HUDEP-2 (cell line): ENCODE results near the gene PTPRN2.

Source experiments
- DNase-seq, 76 experiments: peaks; one replicate each; lab custom pipeline; 2025; ENCODE audit not compliant: unreplicated experiment in 76 of 76; lab: John Stamatoyannopoulos, UW

The PTPRN2 gene

GRCh38 chr7:158581440-158582088 lies 6.1 kb downstream of the PTPRN2 start:
- DNase-seq, result no peak

- no peak for DNase-seq
Observed at GRCh38 chr7:158579662-158580646, 7.7 kb downstream of the PTPRN2 start.

GRCh38 chr7:158576050-158576762 lies 11.4 kb downstream of the PTPRN2 start:
- DNase-seq, result no peak

DNA sequence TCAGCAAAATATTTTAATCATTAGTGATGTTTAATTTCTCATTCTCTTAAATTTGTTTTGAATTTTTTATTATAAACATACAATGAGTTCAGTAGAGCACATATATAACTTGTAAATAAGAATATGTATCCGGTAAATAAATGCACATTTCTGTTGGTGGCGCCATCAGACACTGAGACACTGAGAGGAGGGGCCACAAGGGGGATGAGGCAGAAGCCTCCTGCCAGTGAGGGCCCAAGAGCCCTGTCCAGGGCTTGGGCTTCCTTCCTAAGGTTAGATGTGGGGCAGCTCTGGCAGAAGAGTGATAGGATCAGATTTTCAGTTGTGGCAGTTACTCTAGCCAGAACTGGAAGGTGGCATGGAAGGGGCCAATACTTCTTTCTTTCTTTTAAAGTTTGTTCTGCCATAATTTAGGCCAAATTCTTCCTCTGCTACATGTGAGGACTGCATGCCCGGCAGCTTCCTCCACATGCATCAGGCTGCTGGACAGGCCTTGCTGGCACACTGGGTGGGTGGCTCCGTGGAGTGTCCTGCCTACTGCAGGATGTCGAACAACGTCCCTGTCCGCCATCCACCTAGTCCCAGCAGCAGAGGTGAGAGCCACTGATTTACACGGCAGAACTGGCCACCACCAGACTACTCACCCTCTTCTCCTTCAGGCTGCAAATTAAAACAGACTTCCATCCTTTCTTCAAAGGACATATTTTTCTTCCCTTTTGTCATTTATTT lies 13.2 kb downstream of the PTPRN2 start:
- DNase-seq, result no peak

- DNase-seq, result no peak
Observed at GRCh38 chr7:158573310-158573709, 14.3 kb downstream of the PTPRN2 start.

DNA sequence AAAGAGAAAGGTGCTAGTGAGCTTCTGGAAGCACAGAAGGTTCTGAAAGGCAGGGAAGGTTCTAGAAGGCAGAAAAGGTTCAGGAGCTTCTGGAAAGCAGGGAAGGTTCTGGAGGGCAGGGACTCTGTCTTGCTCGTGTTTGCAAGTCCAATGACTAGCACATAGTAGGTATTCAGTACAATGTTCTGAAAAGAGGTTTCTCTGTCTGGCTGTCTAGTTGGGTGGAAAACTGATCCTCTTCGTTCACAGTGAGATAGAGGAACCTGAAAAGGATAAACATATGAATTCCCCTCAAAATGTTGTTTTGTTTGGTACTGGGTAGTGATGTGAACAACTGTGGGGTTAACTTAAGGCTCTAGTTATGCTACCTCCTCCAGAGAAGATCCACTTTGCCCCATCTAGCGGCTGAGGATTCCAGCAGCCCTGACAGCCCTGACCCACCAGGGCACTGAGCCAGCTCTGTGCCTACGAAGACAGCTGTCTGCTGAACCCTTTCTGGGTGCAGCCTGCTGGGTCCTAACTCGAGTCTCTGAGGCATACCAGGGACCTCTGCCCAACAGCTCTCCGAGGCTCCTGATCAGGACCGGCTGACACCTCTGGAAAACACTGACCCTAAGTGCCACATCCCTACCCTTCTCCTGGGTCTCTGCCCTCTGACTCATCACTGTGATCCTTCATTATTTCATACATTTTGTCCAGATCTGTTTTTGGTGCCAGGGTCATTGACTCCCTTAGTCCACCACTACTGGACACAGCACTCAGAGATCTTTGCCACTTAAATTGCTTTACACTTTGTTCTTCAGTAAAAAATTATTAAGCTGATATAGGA lies 15.4 kb downstream of the PTPRN2 start:
- peak in 3 of 76 experiments; percentile 9 to 58 (median 34) for DNase-seq

- DNase-seq, result no peak
Observed at GRCh38 chr7:158570449-158571170, 17.0 kb downstream of the PTPRN2 start.

- no peak for DNase-seq
Observed at GRCh38 chr7:158569858-158570323, 17.7 kb downstream of the PTPRN2 start.

DNA sequence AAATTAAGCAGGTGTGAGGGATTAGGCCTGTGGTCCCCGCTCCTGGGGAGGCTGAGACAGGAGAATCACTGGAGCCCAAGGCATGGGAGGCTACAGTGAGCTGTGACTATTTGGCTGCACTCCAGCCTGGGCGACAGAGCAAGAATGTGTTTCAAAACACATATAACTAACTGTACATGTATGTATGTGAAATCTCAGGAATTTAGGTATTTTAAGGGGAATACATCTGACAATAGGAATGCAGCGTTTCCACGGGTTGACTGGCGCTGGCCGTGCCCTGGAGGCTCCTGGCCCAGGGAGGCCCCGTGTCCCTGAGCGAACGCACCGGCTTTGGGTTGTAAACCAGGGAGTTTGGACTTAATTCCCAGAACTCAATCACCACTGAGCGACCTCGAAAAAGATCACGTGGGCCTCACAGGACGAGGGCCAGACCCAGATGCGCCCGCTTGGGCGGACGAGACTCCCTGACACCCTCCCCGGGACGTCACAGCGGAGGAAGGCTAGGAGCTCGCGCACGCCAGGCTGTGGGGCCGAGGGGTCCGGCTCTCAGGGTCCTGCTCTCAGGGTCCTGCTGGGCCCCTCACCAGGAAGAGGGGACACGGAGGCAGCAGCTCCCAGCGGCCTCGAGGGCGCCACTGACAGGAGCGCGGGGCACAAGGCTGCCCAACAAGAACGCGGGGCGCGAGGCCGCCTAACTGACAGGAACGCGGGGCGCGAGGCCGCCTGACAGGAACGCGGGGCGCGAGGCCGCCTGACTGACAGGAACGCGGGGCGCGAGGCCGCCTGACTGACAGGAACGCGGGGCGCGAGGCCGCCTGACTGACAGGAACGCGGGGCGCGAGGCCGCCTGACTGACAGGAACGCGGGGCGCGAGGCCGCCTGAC lies 18.4 kb downstream of the PTPRN2 start:
- no peak for DNase-seq

GRCh38 chr7:158567153-158567603 lies 20.4 kb downstream of the PTPRN2 start:
- DNase-seq, result no peak

DNA sequence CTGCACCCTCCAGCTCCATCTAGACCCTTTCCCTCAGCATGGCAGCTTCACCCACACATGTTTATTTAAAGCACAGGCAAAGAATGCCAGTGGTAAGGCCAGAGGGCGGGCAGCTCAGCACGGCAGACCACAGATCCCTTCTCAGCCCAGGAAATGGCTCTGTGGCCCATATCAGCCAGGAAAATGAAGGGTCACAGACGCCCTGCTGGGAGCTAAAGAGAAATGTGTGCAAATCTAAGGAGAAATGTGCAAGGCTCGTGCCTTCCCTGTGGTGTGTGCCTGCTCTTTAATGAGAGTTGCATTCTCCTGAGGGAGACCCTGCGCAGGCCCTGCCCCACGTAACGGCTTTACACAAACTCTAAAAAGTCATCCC lies 23.0 kb downstream of the PTPRN2 start:
- DNase-seq, result no peak

DNA sequence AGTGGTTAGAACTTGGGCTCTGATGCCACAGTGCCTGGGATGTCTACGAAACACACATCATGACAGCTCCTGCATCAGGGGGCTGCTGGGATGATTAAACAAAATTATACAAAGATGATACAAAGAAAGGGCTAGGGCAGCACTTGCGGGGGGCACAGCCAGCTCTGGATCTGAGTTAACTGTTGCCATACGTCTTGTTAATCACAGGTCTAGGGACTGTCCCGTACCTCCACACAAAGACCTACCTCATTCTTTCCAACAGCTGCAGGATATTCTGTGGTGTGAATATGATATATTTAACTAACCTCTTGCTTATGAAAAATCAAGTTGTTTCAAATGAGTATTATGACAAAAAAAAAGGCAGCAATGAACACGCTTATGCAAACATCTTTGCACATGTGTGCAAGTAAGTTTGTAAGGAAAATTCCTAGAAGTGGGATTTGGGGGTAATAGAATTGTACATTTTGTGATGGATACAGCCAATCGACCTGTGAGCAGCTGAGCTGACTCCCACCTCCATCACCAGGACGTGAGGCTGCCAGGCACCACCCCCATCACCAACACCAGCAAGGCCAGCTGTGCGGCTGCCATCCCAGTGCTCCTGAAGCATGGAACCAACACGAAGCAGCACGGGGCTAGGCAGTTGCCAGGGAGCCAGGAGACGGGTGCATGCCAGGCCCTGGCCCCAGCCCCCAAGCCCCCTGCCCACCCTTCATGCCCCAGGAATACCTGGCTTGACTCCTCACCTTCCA lies 23.5 kb downstream of the PTPRN2 start:
- DNase-seq, result no peak

GRCh38 chr7:158563051-158563450 lies 24.6 kb downstream of the PTPRN2 start:
- DNase-seq, result no peak

DNA sequence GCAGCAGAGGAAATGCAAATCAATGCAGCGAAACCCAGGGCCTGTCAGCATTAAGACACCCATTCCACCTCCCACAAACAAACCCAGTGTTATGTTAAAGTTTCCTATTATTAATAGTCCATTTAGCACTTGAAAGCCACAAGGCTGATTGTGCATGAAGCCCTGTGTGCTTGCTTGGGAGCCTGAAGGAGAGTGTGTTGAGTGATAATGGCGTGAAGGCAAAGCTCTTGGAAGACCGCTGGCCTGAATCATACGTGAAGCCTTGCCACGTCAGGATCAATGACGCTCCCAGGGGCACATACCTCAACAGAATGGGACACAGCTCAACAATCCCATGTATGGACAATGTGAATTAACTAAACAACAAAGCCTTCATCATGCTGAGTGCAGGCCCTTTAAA lies 25.1 kb downstream of the PTPRN2 start:
- no peak for DNase-seq

GRCh38 chr7:158561659-158562058 lies 26.0 kb downstream of the PTPRN2 start:
- DNase-seq, result no peak

DNA sequence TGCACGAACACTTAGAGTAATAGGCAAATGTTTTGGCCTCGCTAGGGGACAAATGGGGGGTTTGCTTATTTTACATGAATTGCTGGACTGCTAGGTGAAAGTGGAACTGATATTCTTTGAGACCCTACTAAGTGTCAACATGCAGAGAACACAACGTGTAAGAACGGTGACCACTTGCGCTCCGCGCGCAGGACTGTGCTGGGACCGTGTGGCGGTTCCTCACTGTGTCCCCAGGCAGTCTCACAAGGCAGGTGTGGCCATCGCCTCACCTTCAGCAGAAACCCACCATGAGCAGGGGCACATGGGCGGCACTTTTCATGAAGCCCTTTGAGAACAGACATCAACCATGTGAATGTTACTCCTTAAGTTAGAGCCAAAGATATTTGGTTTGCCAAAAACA lies 27.2 kb downstream of the PTPRN2 start:
- DNase-seq, result no peak

GRCh38 chr7:158559356-158559755 lies 28.3 kb downstream of the PTPRN2 start:
- no peak for DNase-seq
